Kidney epithelial cell (primary cell): ENCODE results near the gene PADI6. TPM values are rescaled to one million over a fixed set of nuclear protein-coding genes. Genes with fewer than 3 reads are reported as not detected.
"Not testable (repeated sequence)": the region's sequence is repeated elsewhere in the genome, so short reads cannot be mapped to it uniquely, and the experiment has no call there.

Experiments used
- DNase-seq: peaks from one replicate; pipeline ENCODE4 v3.0.0-alpha.2; 2010; ENCODE audit warnings: low read depth
- H3K27me3 ChIP-seq: 2 replicates; pipeline ENCODE4 v1.6.0; 2011; ENCODE audit warnings: low read length; ENCODE audit not compliant: control insufficient read depth, insufficient read depth
- H3K36me3 ChIP-seq: 2 replicates; pipeline ENCODE4 v1.5.1; 2011; ENCODE audit warnings: low read length; ENCODE audit not compliant: control insufficient read depth, insufficient read depth
- H3K4me3 ChIP-seq: 2 replicates; pipeline ENCODE4 v1.5.1; 2011; ENCODE audit warnings: low read depth, mild to moderate bottlenecking, control low read depth, low read length
- total RNA-seq: library from RNA; depleted of rRNA; stranded (reverse); fragments of >200 nt; gene quantifications from 2 replicates; pipeline ENCODE4 v1.2.3, GENCODE V29; 2015
- TF ChIP-seq, protein P1 (sequence below): IDR thresholded peaks from 2 replicates; pipeline ENCODE4 v1.5.1; 2011; ENCODE audit warnings: mild to moderate bottlenecking, moderate library complexity, low read length, control low read depth, inconsistent platforms; ENCODE audit not compliant: insufficient read depth, poor library complexity, severe bottlenecking

Gene PADI6
- total RNA-seq, 1 donor from 2014 or later, result not detected

DNA sequence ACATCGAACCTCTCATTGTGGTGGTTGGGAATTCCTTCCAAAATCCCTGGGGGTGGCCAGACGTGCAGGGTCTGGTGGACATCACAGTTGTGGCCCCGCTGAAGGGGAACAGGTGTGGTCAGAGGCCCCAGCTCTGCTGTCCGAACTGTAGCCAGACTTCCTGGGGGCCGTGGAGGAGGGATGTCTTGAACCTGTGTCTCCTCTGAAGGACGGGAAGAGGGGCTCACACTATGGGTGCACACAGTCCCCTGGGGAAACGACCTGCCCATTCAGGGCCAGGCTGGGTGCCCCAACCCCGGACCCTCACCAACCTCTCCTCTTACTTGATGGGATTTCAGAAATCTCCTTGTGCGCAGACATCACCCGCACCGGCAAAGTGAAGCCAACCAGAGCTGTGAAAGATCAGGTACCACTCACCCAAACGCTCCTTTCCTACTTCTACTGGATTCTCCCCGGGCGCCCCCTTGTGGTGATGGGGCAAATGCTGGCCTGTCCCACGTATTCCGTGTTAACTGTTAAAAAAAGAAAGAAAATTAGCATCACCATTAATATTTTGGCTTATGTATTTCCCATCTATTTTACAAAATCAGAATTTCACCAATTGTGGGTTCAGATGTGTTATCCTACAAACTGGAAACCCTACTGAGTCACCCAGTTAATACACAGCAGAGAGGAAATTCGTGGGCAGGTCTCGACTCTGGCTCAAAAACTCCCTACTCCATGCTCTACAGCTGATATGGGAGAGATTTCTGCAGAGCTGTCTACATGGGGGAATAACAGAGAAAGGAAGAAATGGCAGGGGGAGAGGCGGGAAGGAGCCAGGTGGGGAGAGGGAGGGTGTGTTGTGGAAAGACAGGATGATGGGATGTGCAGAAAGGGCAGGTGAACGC is 35.9 kb upstream of the PADI6 start:
- TF ChIP-seq, protein P1, sequence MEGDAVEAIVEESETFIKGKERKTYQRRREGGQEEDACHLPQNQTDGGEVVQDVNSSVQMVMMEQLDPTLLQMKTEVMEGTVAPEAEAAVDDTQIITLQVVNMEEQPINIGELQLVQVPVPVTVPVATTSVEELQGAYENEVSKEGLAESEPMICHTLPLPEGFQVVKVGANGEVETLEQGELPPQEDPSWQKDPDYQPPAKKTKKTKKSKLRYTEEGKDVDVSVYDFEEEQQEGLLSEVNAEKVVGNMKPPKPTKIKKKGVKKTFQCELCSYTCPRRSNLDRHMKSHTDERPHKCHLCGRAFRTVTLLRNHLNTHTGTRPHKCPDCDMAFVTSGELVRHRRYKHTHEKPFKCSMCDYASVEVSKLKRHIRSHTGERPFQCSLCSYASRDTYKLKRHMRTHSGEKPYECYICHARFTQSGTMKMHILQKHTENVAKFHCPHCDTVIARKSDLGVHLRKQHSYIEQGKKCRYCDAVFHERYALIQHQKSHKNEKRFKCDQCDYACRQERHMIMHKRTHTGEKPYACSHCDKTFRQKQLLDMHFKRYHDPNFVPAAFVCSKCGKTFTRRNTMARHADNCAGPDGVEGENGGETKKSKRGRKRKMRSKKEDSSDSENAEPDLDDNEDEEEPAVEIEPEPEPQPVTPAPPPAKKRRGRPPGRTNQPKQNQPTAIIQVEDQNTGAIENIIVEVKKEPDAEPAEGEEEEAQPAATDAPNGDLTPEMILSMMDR, result peak; percentile 93
- Histone ChIP-seq H3K4me3 (no peak overlapping the region), H3K36me3 (no peaks in the 10 kb centered on the region), H3K27me3 (peaks cover under 1% of the 10 kb centered on the region)
- DNase-seq, result no peak

DNA sequence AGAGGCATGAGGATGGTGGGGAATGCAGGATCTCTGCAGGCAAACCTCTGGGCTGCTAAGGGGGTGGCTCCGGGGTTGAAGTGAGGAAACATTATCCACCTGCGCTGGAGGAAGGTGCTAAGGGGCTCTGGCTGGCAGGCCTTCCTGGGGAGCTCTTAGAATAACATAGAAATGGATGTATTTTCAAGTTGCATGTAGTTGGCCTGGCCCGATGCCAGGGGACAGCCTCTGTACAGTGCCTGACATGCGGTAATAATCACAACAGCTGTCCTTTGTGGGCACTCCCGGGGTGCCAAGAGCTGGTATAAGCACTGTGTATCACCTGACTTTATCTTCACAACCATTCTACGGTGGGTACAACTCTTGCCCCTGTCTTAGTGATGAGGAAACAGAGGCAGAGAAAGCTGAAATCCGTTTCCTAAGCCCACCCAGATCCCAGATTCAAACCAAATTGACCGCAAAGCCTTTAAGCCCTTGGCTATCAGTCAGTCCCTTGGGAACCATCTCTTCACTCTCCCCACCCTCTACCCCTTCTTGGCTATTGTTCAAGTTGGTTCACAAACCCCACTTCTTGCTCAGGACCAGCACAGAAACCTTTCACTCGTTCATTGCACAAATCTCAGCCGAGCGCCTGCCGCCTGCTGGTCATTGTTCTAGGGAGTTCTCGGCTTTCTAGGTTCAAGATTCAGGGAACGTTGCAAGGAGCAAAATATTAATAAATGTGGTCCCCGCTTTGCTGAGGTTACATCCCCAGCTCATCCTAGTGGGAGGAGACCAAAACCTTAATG is 33.1 kb upstream of the PADI6 start:
- Histone ChIP-seq H3K4me3 (no peak overlapping the region), H3K27me3 (no peaks in the 10 kb centered on the region), H3K36me3 (no peaks in the 10 kb centered on the region)
- DNase-seq, result no peak
- TF ChIP-seq, protein P1, result no peak

DNA sequence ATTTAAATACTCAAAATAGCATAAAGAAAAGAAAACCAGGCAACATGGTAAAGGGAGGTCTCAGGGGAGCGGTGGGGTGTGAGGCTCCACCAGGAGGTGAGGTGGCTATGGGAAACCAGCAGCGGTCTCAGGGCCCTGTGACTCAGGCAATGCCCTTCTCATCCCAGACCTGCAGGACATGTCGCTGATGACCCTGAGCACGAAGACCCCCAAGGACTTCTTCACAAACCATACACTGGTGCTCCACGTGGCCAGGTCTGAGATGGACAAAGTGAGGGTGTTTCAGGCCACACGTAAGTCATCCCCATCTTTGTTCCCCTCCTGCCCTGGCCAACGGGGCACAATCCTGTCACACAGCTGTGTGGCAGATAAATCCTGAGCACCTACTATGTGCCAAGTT is 32.5 kb upstream of the PADI6 start:
- no peaks in the 10 kb centered on the region for H3K27me3 ChIP-seq
- H3K4me3 ChIP-seq, result no peak overlapping the region
- H3K36me3 ChIP-seq, result no peaks in the 10 kb centered on the region
- DNase-seq, result no peak
- TF ChIP-seq, protein P1, result no peak

DNA sequence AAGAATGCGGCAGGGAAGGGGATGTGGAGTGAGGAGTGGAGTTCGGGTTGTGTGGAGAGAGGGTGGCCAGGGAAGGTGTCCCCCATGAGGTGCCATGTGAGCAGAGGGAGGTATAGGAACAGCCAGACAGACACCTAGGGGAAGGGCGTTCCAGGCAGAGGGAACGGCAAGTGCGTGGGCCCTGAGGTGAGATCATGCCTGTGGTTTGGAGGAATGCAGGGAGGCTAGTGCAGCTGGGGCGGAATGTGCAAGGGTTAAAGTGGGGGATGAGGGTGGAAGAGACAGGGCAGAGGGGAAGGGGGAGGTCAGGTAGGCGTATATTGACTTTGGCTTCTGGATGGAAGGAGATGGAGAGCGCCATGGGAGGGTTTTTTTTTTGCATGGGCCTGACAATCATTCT is 31.6 kb upstream of the PADI6 start:
- no peak for DNase-seq
- Histone ChIP-seq H3K36me3 (no peaks in the 10 kb centered on the region), H3K4me3 (no peak overlapping the region), H3K27me3 (no peaks in the 10 kb centered on the region)
- TF ChIP-seq, protein P1, result no peak

DNA sequence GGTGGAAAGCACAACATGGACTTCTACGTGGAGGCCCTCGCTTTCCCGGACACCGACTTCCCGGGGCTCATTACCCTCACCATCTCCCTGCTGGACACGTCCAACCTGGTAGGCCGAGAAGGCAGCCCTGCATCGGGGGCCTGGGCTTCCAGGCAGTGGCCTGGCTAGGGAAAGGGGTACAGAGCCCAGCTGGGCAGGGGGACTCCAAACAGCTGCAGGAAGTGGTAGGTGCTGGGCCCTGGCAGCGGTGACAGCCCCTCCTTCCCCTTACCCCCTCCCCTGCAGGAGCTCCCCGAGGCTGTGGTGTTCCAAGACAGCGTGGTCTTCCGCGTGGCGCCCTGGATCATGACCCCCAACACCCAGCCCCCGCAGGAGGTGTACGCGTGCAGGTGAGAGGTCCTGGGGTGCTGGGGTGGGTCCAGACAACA is 30.0 kb upstream of the PADI6 start:
- no peaks in the 10 kb centered on the region for H3K36me3 ChIP-seq
- DNase-seq, result no peak
- H3K4me3 ChIP-seq, result no peak overlapping the region
- H3K27me3 ChIP-seq, result no peaks in the 10 kb centered on the region
- TF ChIP-seq, protein P1, result no peak

DNA sequence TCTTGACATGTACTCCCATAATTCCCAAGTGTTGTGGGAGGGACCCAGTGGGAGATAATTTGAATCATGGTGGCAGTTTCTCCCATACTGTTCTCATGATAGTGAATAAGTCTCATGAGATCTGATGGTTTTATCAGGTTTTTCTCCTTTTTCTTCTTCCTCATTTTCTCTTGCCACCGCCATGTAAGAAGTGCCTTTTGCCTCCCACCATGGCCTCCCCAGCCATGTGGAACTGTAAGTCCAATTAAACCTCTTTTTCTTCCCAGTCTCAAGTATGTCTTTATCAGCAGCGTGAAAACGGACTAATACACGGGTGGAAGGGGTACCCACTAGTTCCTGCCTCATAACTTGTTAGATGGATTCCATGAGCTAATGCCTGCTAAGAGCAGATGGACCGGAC is 26.5 kb upstream of the PADI6 start:
- not testable (repeated sequence) for H3K4me3 ChIP-seq, H3K27me3 ChIP-seq, DNase-seq

More for the DNA sequence above, 26.5 kb upstream of the PADI6 start:
- not testable (repeated sequence) for H3K36me3 ChIP-seq
